Globus pallidus (tissue), 1 donor: ENCODE results near the gene FKBP8.
A peak's percentile ranks its signal among the peaks of the same experiment; 100 is the strongest.
"Not testable (repeated sequence)": the region's sequence is repeated elsewhere in the genome, so short reads cannot be mapped to it uniquely, and the experiment has no call there.

Source experiments
- DNase-seq: peaks from one replicate; pipeline ENCODE4 v3.0.0-alpha.2; 2015; ENCODE audit warnings: low spot score

FKBP8 gene

GRCh38 chr19:18542941-18543813 lies at the start of gene FKBP8:
Gene FKBP8, minus strand, starts transcription at chr19:18543573. Its CDS starts 1,603 bp downstream, at chr19:18541970.
- DNase-seq, result peak; percentile 90

GRCh38 chr19:18592732-18593131 lies 49.4 kb upstream of the FKBP8 start:
- not testable (repeated sequence) for DNase-seq

- DNase-seq, result no peak
Observed at GRCh38 chr19:18591735-18592385, 48.5 kb upstream of the FKBP8 start.

- DNase-seq, result peak; percentile 86
Observed at GRCh38 chr19:18590273-18591272, 47.2 kb upstream of the FKBP8 start.

- peak; percentile 27 for DNase-seq
Observed at GRCh38 chr19:18589380-18590272, 46.3 kb upstream of the FKBP8 start.

GRCh38 chr19:18588611-18589379 lies 45.4 kb upstream of the FKBP8 start, which contains the start of gene REX1BD:
Gene REX1BD, plus strand, starts transcription at chr19:18588798. Its CDS starts 4 bp downstream, at chr19:18588802.
- peak; percentile 76 for DNase-seq

- DNase-seq, result no peak
Observed at GRCh38 chr19:18587962-18588610, 44.7 kb upstream of the FKBP8 start.

- DNase-seq, result no peak
Observed at GRCh38 chr19:18587561-18587960, 44.2 kb upstream of the FKBP8 start.

GRCh38 chr19:18586306-18586705 lies 42.9 kb upstream of the FKBP8 start:
- no peak for DNase-seq

- no peak for DNase-seq
Observed at GRCh38 chr19:18580311-18580710, 36.9 kb upstream of the FKBP8 start.

- no peak for DNase-seq
Observed at GRCh38 chr19:18577365-18577914, 34.1 kb upstream of the FKBP8 start.

- DNase-seq, result no peak
Observed at GRCh38 chr19:18576383-18576782, 33.0 kb upstream of the FKBP8 start.

GRCh38 chr19:18574691-18575291 lies 31.4 kb upstream of the FKBP8 start:
- no peak for DNase-seq

- peak; percentile 93 for DNase-seq
Observed at GRCh38 chr19:18571564-18572344, 28.4 kb upstream of the FKBP8 start, which contains the start of gene UBA52. Gene UBA52, plus strand, starts transcription at chr19:18571857. Its CDS starts 1,444 bp downstream, at chr19:18573301.

GRCh38 chr19:18568367-18568766 lies 25.0 kb upstream of the FKBP8 start:
- no peak for DNase-seq

- DNase-seq, result no peak
Observed at GRCh38 chr19:18566953-18567352, 23.6 kb upstream of the FKBP8 start.

- DNase-seq, result no peak
Observed at GRCh38 chr19:18562086-18562485, 18.7 kb upstream of the FKBP8 start.

GRCh38 chr19:18559685-18560084 lies 16.3 kb upstream of the FKBP8 start:
- no peak for DNase-seq
